H9 (cell line): ENCODE data around the gene S1PR5. TPM values are rescaled to one million over a fixed set of nuclear protein-coding genes. Genes with fewer than 3 reads are reported as not detected.
A peak's percentile ranks its signal among the peaks of the same experiment; 100 is the strongest.

ENCODE experiments used
- DNase-seq: peaks from one replicate; pipeline ENCODE4 v3.0.0-alpha.2; 2017
- H2AFZ ChIP-seq: one replicate; pipeline ENCODE4 v1.6.1; 2013; ENCODE audit warnings: mild to moderate bottlenecking, low read length, control low read depth, moderate library complexity
- H2AK5ac ChIP-seq: 2 replicates; pipeline ENCODE4 v1.6.1; 2013; ENCODE audit warnings: low read length, control low read depth, mixed read lengths; ENCODE audit not compliant: insufficient read length
- H2BK120ac ChIP-seq: one replicate; pipeline ENCODE4 v1.6.1; 2013; ENCODE audit warnings: low read depth, mild to moderate bottlenecking, low read length, control low read depth, inconsistent platforms; ENCODE audit not compliant: poor library complexity, severe bottlenecking
- H2BK12ac ChIP-seq: 2 replicates; pipeline ENCODE4 v1.6.1; 2013; ENCODE audit warnings: low read length, control low read depth, mixed read lengths, low read depth; ENCODE audit not compliant: insufficient read length
- H2BK15ac ChIP-seq: 2 replicates; pipeline ENCODE4 v1.6.1; 2013; ENCODE audit warnings: low read depth, low read length, control low read depth
- H2BK20ac ChIP-seq: one replicate; pipeline ENCODE4 v1.6.1; 2013; ENCODE audit warnings: low read depth, mild to moderate bottlenecking, low read length, control low read depth, inconsistent platforms; ENCODE audit not compliant: poor library complexity, severe bottlenecking
- H2BK5ac ChIP-seq: 2 replicates; pipeline ENCODE4 v1.6.1; 2013; ENCODE audit warnings: low read length, control low read depth, mixed read lengths; ENCODE audit not compliant: insufficient read length
- H3K14ac ChIP-seq: 2 replicates; pipeline ENCODE4 v1.6.1; 2013; ENCODE audit warnings: low read length, control low read depth; ENCODE audit not compliant: insufficient read depth
- H3K18ac ChIP-seq: 2 replicates; pipeline ENCODE4 v1.6.1; 2013; ENCODE audit warnings: low read depth, mild to moderate bottlenecking, mixed read lengths, low read length, control low read depth; ENCODE audit not compliant: insufficient read length
- H3K23ac ChIP-seq: 2 replicates; pipeline ENCODE4 v1.6.1; 2013; ENCODE audit warnings: low read length, control low read depth, mixed read lengths, low read depth; ENCODE audit not compliant: insufficient read length
- H3K23me2 ChIP-seq: 2 replicates; pipeline ENCODE4 v1.6.1; 2013; ENCODE audit warnings: low read depth, mild to moderate bottlenecking, mixed read lengths, low read length, control low read depth; ENCODE audit not compliant: insufficient read length, poor library complexity, severe bottlenecking
- H3K27ac ChIP-seq: 2 replicates; pipeline ENCODE4 v1.5.1; 2013; ENCODE audit warnings: low read length, control low read depth, mixed read lengths, low read depth; ENCODE audit not compliant: insufficient read length
- H3K27me3 ChIP-seq: 2 replicates; pipeline ENCODE4 v1.6.1; 2013; ENCODE audit warnings: low read length, control low read depth, inconsistent platforms; ENCODE audit not compliant: insufficient read depth
- H3K4ac ChIP-seq: 2 replicates; pipeline ENCODE4 v1.6.1; 2013; ENCODE audit warnings: low read depth, mild to moderate bottlenecking, control low read depth, inconsistent platforms, low read length, moderate library complexity
- H3K4me1 ChIP-seq: 2 replicates; pipeline ENCODE4 v1.6.1; 2013; ENCODE audit warnings: low read length, control low read depth, inconsistent platforms; ENCODE audit not compliant: insufficient read depth
- H3K4me2 ChIP-seq: 2 replicates; pipeline ENCODE4 v1.6.1; 2013; ENCODE audit warnings: low read length, control low read depth, mixed read lengths; ENCODE audit not compliant: insufficient read length, insufficient read depth
- H3K56ac ChIP-seq: 2 replicates; pipeline ENCODE4 v1.6.1; 2013; ENCODE audit warnings: low read depth, mild to moderate bottlenecking, mixed read lengths, low read length, control low read depth; ENCODE audit not compliant: insufficient read length
- H3K79me1 ChIP-seq: 2 replicates; pipeline ENCODE4 v1.6.1; 2013; ENCODE audit warnings: low read depth, mild to moderate bottlenecking, moderate library complexity, low read length, control low read depth, inconsistent platforms; ENCODE audit not compliant: insufficient read depth, poor library complexity, severe bottlenecking
- H3K79me2 ChIP-seq: 2 replicates; pipeline ENCODE4 v1.6.1; 2013; ENCODE audit warnings: low read length, control low read depth, inconsistent platforms; ENCODE audit not compliant: insufficient read depth
- H3K9ac ChIP-seq: 2 replicates; pipeline ENCODE4 v1.6.1; 2013; ENCODE audit warnings: low read length, control low read depth, mixed read lengths; ENCODE audit not compliant: insufficient read length; ENCODE audit errors: extremely low read depth
- H3K9me3 ChIP-seq: one replicate; pipeline ENCODE4 v1.6.1; 2013; ENCODE audit warnings: low read depth, low read length, inconsistent platforms; ENCODE audit not compliant: control insufficient read depth
- H3T11ph ChIP-seq: one replicate; pipeline ENCODE4 v1.6.1; 2013; ENCODE audit warnings: mild to moderate bottlenecking, low read length, control low read depth, inconsistent platforms
- H4K20me1 ChIP-seq: one replicate; pipeline ENCODE4 v1.6.1; 2013; ENCODE audit not compliant: control insufficient read depth, insufficient read length, insufficient read depth
- H4K5ac ChIP-seq: 2 replicates; pipeline ENCODE4 v1.6.1; 2013; ENCODE audit warnings: low read depth, mild to moderate bottlenecking, mixed read lengths, low read length, control low read depth; ENCODE audit not compliant: insufficient read length
- H4K8ac ChIP-seq: replicated peaks from 2 replicates; pipeline ENCODE4 v1.6.1; 2013; ENCODE audit warnings: low read length, control low read depth, mixed read lengths, low read depth; ENCODE audit not compliant: insufficient read length
- H4K91ac ChIP-seq: 2 replicates; pipeline ENCODE4 v1.6.1; 2013; ENCODE audit warnings: low read depth, mild to moderate bottlenecking, moderate library complexity, mixed read lengths, low read length, control low read depth; ENCODE audit not compliant: insufficient read length
- H3K27ac Mint-ChIP-seq, 3 experiments: 2 replicates in 2 of 3; 3 replicates in 1 of 3; pipeline ENCODE4 v1.8.0; 2020 to 2021; ENCODE audit warnings: mixed read lengths in 3 of 3, mild to moderate bottlenecking in 1 of 3, moderate library complexity in 1 of 3
- H3K27me3 Mint-ChIP-seq: 2 replicates; pipeline ENCODE4 v1.8.0; 2021; ENCODE audit warnings: low read depth, mild to moderate bottlenecking, moderate library complexity, mixed read lengths
- H3K36me3 Mint-ChIP-seq, 3 experiments: 2 replicates in 2 of 3; 3 replicates in 1 of 3; pipeline ENCODE4 v1.8.0; 2020 to 2021; ENCODE audit warnings: low read depth in 3 of 3, mixed read lengths in 3 of 3; ENCODE audit not compliant: insufficient read depth in 1 of 3
- H3K4me1 Mint-ChIP-seq, 2 experiments: 2 replicates each; pipeline ENCODE4 v1.8.0; 2020; ENCODE audit warnings: mixed read lengths in 2 of 2
- H3K4me3 Mint-ChIP-seq, 2 experiments: 2 replicates in 1 of 2; 3 replicates in 1 of 2; pipeline ENCODE4 v1.8.0; 2020 to 2021; ENCODE audit warnings: mild to moderate bottlenecking in 2 of 2, mixed read lengths in 2 of 2, moderate library complexity in 1 of 2
- H3K9me3 Mint-ChIP-seq, 2 experiments: 2 replicates in 1 of 2; 3 replicates in 1 of 2; pipeline ENCODE4 v1.8.0; 2020; ENCODE audit warnings: mild to moderate bottlenecking in 2 of 2, mixed read lengths in 2 of 2, moderate library complexity in 1 of 2
- CTCF ChIP-seq: fragments of 200-600 bp; sonication (generic); conservative IDR thresholded peaks from 3 replicates; pipeline ENCODE4 v1.8.0; 2021; ENCODE audit warnings: antibody characterized with exemption, mild to moderate bottlenecking
- WGBS: extraction: QIAGEN DNeasy Blood & Tissue Kit; methylation state at CpG from one replicate; pipeline ENCODE4 v1.1.7; 2013; ENCODE audit warnings: missing lambda C conversion rate, low lambda C conversion rate, mixed read lengths; ENCODE audit not compliant: insufficient read length; ENCODE audit errors: extremely low coverage; 5-methylcytosine and 5-hydroxymethylcytosine counted together
- total RNA-seq: library from RNA; stranded (reverse); gene quantifications from 2 replicates; pipeline ENCODE4 v1.2.1, GENCODE V29; 2021

S1PR5 gene
- total RNA-seq, 1 experiment from 2014 or later: 8.1 TPM

- H3K27me3 Mint-ChIP-seq: peaks cover 20% of the 10 kb centered on the region
- Histone ChIP-seq H2BK12ac (no peak overlapping the region), H4K20me1 (no peaks in the 10 kb centered on the region), H3K4me2 (no peak overlapping the region), H3K9ac (no peak overlapping the region), H2AK5ac (no peak overlapping the region), H3K79me1 (no peaks in the 10 kb centered on the region), H2BK5ac (no peak overlapping the region), H3K18ac (no peak overlapping the region), H4K5ac (no peak overlapping the region), H3K9me3 (no peaks in the 10 kb centered on the region), H3K4me1 (no peaks in the 10 kb centered on the region; the same call in 1 of the 2 replicates), H2AFZ (no peak overlapping the region), H3K27ac (no peak overlapping the region), H2BK120ac (no peak overlapping the region), H3K56ac (no peak overlapping the region), H3K23ac (no peak overlapping the region), H3K27me3 (peaks cover 7% of the 10 kb centered on the region; the same call in 1 of the 2 replicates), H4K8ac (no peak overlapping the region), H4K91ac (no peak overlapping the region), H3K23me2 (peaks cover 19% of the 10 kb centered on the region), H2BK15ac (no peak overlapping the region), H2BK20ac (no peak overlapping the region), H3K4ac (no peak overlapping the region), H3K79me2 (no peaks in the 10 kb centered on the region), H3K14ac (no peak overlapping the region), H3T11ph (no peak overlapping the region)
- H3K4me3 Mint-ChIP-seq: peak overlapping the region in 1 of 2 experiments; percentile 86; a peak in 3 of 5 replicates
- no CpG with 5 or more reads among the region's 5 CpGs for WGBS
- DNase-seq: no peak
- TF ChIP-seq CTCF: no peak
- H3K36me3 Mint-ChIP-seq: peaks cover 7 to 10% (median 8%) of the 10 kb centered on the region in 3 experiments; a peak in 6 of 7 replicates
- peaks cover 19 to 29% of the 10 kb centered on the region in 2 experiments for H3K4me1 Mint-ChIP-seq
- H3K9me3 Mint-ChIP-seq: no peaks in the 10 kb centered on the region; a peak in 1 of 5 replicates
- H3K27ac Mint-ChIP-seq: no peak overlapping the region
These were observed 1.2 kb downstream of the S1PR5 start for GRCh38 chr19:10516064-10516385.
